NCI-H446 treated with DMSO at 0.1 percent for 48 hours (cell line): ENCODE results near the gene AKAP13.
"Not testable (repeated sequence)": the region's sequence is repeated elsewhere in the genome, so short reads cannot be mapped to it uniquely, and the experiment has no call there.

Source experiments
- DNase-seq: peaks from one replicate; lab custom pipeline; 2025; lab: John Stamatoyannopoulos, UW

AKAP13 gene

DNA sequence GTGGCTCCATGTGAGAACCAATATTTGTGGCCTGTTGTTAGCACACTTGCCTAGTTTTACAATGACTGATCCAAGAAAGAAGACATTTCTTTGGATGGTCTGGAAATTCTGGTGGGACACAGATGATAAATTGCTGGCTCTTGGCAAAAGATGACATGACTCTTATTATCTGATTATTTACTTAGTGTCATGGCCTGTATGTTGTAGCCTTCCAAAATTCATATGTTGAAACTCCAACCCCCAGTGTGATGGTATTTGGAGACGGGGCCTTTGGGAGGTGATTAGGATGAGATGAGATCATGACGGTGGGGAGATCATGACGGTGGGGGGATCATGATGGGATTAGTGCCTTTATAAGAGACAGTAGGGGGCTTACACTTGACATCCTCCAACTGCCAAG lies 30.0 kb upstream of the AKAP13 start:
- DNase-seq: no peak

- not testable (repeated sequence) for DNase-seq
Observed at GRCh38 chr15:85351501-85351900, 28.9 kb upstream of the AKAP13 start.

DNA sequence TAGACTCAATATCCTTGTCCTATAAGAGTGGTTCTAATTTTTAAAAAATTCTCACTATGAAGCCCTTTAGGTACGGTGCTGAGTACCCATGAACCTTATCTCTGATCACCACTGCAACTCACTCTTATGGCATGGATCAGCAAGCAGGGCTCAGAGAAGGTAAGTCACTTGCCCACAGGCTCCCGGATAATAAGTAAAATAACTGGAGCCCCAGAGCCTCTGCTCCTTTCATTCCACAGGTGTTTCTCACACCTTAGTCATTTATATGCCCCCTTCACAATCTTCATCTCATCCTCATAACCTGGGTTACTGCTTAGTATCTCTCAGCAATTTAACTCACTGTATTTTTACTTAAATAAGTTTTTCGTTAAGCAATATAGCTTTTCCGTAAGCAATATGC lies 28.4 kb upstream of the AKAP13 start:
- no peak for DNase-seq

DNA sequence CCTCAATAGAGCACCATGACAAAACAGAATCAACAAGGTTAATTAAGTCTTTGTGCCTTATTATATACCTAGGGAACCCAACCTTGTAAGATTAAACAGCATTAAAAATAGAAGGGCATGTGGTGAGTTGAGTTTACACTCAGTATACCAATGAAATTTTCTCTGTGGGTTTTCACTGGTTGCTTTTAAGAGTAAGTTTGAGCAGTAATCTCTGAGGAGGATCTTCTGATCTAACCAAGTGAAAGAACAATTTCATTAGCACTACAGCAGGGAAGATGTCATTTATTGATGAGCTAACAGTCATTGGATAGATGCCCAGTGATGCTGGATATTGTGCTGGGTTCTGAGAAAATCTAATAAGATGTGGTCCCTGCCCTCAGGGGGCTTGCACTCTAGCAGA lies 26.9 kb upstream of the AKAP13 start:
- DNase-seq: no peak

DNA sequence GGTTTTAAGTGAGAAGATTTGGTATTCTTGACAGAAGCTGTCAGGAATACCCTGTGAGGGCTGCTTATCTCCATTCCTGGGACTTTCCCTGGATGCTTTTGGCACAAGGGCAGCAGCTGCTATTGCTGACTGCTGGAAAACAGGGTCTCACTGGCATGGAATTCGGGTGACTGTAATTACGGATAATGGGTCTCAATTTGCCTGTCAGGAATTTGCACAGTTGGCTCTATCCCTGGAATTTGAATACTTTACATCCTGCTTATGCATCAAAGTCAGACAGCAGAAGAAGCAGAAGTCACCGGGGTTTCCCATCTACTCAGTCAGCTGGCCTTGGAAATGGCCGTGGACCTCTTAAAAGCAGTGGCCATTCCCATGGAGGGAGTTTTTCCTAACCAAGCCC lies 25.9 kb upstream of the AKAP13 start:
- DNase-seq: no peak

DNA sequence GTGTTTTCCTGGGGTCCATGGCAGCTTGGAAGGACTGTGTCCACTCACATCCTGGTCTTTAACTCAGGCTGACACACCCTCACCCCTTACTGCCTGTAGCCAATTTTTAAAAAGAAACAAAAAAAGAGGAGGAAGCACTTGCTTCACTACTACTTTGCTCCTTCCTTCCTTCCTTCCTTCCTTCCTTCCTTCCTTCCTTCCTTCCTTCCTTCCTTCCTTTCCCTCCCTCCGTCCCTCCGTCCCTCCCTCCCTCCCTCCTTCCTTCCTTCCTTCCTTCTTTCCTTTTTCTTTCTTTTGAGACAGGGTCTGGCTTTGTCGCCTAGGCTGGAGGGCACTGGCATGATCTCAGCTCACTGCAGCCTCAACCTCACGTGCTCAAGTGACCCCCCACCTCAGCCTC lies 25.5 kb upstream of the AKAP13 start:
- no peak for DNase-seq

GRCh38 chr15:85356276-85356675 lies 24.1 kb upstream of the AKAP13 start:
- no peak for DNase-seq

DNA sequence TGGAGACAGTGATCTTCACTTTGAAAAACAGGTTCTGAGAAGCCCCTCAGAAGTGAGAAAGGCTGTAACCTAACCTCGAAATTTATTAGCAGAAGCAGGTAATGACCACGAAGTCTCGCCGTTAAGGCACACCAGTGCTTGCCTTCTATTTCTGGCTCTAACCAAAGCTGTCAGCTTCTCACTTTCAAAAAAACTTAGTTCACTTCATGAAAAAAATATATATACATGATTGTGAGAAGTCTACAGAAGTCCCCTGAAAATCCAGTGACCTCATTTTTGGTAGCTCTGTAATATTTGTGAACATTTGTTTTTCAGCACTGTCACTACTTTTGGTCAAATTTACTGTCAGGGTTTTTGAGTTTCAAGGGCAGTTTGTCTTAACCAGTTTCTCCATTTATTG lies 19.1 kb upstream of the AKAP13 start:
- no peak for DNase-seq

GRCh38 chr15:85362436-85363081 lies 17.8 kb upstream of the AKAP13 start:
- DNase-seq: no peak

- no peak for DNase-seq
Observed at GRCh38 chr15:85365980-85366379, 14.4 kb upstream of the AKAP13 start.

GRCh38 chr15:85367741-85368140 lies 12.7 kb upstream of the AKAP13 start:
- DNase-seq: no peak

DNA sequence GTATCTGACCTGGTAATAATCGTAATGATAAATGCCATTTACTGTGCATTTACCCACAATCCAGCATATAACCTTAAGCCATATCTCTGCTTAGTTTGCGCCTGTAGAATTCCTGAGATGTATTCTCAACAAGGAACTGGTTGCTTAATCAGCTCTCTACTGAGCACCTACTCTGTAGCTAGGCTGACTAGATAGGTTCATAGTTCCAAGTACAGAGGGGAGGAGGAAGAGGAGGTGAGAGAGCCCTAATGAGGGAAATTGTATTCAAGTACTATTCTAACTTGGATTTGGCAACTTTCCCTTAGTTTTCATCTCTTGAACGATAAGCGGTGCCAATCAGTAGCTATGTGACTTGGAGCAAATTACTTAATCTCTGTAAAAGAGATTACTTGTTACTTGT lies 5.6 kb upstream of the AKAP13 start:
- DNase-seq: no peak

- no peak for DNase-seq
Observed at GRCh38 chr15:85377269-85377668, 3.1 kb upstream of the AKAP13 start.

- DNase-seq: no peak
Observed at GRCh38 chr15:85377986-85378385, 2.4 kb upstream of the AKAP13 start.

GRCh38 chr15:85379403-85380131 lies 836 bp upstream of the AKAP13 start:
- DNase-seq: no peak

GRCh38 chr15:85380812-85381642 lies 624 bp downstream of the AKAP13 start:
- DNase-seq: no peak

DNA sequence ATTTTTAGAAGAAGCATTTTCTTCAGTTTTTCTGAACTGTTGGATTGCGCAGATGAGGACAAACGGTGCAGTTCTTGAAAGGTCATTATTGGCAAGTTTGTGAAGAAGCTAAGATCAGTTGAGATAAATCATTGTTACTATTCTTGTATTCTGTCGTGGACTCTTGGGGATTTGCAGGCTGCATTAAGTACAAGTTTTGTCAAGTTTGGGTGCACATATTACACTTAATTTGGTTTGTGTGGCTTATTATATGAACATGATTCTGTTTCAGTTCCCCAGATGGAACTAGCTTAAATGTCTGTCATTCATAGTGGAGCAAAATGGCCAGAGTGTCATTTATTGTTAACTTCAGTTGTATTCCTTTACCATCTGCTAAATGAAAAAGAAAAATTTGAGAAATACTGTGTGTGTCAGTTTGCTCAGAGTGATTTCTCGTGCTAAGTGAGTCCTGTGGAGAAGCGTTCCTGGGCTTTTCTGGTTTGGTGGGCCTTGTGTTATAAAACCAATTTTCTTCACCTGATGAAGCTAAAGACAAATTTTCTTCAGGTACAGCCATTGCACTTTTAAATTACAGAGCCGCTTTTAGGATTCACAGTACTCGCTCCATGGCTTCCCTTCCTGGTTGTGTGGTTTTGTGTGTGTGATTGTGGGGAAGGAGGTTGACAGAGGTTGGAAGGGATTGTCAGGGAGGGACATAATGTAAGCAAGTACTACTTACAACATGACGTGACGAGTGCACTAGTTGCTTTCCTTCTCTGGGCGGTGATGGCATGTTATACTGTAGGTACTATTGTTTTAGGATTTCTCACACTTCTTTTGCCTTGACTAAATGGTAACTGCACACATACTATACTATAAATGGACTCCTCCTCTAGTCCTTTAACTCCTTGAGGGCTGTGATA lies 1.7 kb downstream of the AKAP13 start:
- no peak for DNase-seq

GRCh38 chr15:85382942-85383341 lies 2.5 kb downstream of the AKAP13 start:
- DNase-seq: no peak

GRCh38 chr15:85383470-85384148 lies 3.2 kb downstream of the AKAP13 start:
- DNase-seq: no peak

GRCh38 chr15:85386261-85386660 lies 5.9 kb downstream of the AKAP13 start:
- DNase-seq: no peak

DNA sequence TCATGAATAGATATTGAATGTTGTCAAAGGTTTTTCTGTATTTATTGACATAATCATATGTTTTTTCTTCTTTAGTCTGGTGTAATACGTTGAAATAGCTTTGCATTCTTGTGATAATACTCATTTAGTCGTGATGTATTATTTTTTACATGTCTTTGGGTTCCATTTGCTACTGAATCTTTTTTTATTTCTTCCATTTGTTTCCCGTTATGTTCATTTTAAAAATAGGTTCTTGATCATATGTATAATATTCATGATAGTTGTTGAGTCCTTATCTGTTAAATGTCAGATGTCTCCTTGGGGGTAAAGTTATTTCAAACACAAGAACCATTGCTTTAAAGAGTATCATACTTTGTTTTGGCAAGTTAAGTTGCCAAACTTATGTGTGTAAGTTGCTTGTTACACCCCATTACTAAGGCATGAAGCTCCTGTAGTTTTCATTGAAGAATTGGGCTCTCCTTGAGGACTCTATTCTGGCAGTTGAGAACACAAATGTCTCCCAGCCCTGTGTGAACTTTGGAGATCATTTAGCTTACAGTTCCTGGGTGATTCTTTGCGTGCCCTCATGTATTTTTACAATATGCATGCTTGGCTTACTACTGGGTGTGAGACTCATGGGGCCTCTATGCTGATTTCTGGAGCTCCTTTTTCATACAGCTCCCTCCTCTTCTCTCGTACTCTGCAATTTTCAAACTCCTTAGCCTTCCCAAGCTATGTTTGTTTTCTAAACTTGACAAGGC lies 8.3 kb downstream of the AKAP13 start:
- DNase-seq: no peak
